GM18526 (cell line): ENCODE data around the gene FAR1.

Experiments
- POLR2A ChIP-seq: IDR thresholded peaks from 3 replicates; pipeline ENCODE4 v1.6.1; 2011; ENCODE audit not compliant: insufficient read length; ENCODE audit errors: extremely low read depth

Gene FAR1

DNA sequence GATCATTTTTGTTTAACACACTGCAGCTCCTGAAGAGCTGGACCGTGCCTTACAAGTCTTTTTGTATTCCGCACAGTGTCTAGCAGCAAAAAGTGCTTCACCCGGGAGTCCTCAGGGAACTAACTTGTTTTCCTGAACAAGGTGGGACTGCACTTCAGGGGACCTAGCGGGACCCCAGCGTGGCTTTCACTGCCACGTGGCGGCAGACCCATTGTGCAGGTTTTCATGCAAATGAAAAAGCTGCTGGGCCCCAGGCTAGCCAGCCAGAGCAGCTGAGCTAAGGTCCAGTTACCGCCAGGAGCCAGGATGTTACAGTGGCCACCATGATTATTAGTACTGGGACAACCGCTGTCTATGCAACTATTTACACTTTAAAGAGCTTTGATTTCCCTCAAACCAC is 90.6 kb downstream of the FAR1 start:
- TF ChIP-seq POLR2A: no peak

DNA sequence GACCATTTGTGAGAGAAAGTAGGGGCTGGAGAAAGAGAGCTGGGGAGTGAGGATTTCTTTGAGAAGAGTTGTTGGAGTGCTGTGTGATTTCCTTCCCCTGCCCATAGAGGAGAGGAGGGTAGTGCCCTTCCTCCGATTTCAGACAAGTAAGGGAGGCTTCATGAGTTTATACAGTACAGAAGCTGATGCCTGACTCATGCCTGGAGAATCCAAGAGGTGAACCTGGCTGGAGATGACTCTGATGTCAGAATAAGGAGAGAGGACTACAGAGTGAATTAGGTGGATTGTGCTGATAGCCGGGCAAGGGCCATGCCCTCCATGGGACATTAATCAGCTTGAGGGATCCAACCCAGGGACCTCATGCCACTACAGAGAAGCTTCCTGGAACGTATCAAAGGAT is 91.6 kb downstream of the FAR1 start:
- no peak for TF ChIP-seq POLR2A

DNA sequence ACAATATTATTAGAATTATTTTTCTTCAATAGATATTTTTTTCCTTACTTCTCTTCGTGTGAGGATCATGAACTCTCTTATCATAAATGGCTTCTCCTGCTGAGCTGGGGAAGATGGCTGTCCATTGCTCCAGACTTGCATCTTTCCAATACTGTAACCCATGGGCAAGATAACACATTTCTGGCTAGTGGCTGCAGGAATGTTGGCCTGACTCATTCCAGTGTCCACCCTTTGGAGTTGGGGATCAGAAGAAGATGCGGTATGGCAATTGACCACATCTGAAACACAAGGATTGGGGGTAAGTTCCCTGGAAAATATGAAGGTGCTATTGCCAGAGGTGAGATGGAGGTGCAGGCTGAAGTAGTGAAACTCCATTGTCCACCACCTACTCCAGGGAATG is 92.8 kb downstream of the FAR1 start:
- TF ChIP-seq POLR2A: no peak

DNA sequence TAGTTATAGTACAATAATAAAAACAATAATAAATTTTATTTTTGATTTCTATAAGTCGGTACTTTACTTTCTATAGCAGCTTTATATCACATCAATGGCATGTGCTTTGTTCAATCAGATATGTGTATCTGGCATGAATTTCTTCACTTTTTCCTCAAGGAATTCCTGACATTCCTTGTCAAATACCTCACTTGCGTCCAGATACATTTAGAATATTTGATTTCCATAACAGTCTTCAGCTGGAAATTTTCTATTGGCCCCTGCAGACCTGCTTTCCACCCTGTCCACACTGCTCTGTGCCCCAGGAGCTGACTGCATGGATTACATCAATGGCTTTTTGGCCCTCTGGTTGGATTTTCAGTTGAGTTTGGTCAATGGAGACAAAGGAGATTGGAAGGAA is 93.2 kb downstream of the FAR1 start:
- TF ChIP-seq POLR2A: no peak

DNA sequence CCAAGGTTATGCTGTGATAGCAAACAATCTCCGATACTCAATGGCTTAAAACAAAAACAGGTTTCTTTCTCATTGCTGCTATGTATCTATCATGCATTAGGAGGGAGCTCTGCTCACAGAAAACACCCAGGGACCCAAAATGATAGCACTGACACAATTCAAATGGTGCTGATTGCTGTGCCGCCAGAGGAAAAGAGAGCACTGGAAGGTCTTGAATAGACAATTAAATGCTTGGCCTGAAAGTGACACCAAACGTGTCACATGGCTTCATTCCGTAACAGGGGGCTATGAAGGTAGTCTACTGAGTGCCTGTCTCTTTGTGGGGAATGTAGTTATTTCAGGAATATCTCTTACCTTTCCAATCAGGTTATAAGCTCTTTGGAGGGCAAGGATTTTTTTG is 94.2 kb downstream of the FAR1 start:
- no peak for TF ChIP-seq POLR2A

DNA sequence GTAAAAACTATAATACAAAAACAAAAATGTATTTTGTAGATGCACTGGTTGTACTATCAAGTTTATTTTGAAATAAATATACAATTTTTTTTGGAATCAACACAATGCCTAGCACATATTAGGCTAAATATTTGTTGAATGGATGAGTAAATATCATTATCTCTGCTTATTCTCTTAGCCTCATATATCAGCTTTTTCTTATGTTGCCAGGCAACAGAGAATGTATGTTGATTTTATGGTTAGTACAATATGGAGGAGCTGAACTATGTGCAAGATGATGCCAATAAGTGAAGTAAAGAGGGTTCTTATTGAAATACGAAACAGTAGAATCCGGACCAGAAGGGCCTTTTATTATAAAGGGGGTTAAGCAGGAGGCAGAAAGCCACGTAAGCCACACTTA is 94.9 kb downstream of the FAR1 start:
- no peak for TF ChIP-seq POLR2A

DNA sequence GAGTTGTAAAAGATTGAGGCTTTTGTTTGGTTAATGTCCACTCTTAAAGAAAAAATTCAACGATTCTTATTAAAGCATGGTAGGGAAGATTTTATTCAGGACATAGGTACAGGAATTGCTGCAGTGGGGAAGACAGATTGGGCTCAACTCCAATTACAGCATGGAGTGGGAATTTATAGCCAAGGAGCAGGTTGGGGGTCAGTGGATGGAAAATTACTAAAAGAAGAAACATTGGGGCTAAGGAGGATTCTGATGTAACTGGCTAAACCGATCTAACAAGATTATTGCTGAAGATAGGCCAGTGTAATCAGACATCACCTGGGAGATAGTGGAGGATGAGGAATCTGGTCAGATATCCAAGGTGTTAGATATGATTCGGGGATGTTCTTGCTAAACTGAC is 97.4 kb downstream of the FAR1 start:
- TF ChIP-seq POLR2A: no peak

DNA sequence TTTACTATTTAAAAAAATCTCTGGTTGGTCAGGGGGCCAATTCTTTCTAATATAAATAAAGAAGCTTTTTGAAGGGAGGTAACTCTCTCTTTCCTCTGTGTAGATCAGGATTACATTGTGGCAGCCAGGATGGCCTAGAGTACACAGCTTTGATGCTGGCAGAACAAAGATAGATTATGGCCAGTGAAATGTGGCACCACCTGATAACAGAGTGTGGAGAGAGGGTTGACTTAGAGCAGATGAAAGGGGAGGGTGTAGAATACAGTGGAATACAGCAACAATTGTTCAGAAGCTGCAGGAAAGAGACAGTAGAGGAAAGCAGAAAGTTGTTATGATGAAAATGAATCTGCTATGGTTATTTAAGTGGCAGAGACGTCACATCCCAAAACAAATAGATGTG is 99.0 kb downstream of the FAR1 start:
- TF ChIP-seq POLR2A: no peak

DNA sequence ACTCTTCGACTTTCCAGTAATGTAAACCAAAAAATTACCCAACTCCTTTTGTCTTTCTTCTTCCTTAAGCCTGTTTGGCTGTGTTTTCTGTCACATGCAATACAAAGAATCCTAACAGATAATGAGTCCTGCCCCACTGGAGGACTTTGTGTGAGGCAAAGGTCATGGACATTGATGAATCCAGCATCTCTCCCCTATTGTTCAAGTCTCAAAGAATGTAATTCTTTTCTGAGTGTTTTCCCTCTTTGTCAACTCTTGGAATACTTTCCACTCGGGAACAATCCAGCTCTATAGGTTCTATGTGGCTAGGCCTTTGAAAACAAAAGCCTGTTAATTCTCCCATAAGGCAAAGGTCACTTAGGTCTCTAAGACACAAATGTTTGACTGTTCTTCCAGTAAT is 100.7 kb downstream of the FAR1 start:
- no peak for TF ChIP-seq POLR2A

DNA sequence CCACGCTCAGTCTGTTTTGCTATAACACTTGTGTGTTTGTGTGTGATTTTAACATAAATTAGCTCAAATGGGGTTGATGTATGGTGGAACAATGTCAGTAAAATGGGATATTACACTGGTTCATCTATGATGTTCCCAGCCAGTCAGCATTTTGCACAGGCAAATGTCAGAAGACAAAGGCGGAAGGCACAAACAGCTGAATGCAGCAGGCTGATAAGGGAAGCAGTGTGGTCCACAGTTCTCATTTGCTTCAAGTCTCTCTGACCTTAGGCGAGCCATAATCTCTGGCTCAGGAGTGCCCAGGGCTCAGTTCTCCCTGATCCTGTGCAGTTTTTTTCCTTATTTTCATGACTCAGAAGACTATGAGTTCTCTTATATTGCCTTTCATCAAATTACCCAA is 102.7 kb downstream of the FAR1 start:
- TF ChIP-seq POLR2A: no peak

DNA sequence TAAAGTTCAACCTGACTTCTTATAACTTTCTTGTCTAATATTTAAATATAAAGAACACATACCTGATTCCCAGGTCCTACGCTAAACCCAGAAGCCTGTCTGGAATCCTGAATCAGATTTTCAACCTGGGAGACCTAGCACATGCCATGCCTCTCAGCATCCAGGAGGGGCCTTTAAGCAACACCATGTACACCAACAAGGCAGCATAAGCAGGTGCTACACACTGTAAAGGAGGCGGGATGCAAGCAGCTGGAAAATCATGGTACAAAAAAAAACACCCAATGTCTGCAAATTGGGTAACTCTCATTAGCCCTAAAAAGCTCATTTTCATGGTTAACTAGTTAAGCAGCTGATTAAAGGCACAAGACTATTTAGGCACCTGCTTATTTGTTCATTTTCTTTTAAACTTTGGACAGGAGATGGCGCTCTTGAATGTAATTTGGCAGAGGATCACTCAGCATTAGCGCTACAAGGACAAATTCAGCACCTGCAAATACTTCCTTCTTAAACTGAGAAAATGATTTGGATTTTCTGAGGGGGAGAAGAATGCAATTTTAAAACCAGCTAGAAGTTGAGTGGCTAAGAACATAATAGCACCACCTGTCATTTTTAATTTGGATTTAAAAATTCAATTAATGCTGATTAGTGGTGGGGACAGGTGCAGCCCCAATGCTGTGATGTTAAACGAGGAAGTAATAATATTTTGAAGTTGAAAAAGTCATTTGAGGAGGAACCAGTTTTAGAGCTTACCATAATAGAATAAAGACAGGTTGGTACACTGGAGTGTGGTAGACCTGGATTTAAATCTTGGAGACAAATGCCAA is 104.0 kb downstream of the FAR1 start:
- no peak for TF ChIP-seq POLR2A

DNA sequence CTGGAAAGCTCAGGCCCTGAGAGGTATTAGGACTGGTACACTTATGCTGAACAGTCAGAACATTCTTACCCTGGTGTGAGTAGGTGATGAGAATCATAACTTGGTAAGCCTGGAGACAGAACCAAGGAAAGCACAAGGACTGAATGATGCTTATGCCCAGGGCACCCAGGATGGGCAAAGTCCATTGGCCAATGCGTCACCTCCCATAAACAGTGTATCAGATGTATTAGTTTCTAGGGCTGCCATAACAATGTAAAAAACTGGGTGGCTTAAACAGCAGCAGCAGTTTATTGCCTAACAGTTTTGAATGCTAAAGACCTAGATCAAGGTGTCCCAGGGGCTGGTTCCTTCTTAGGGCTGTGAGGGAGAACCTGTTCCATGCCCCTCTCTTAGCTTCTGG is 107.0 kb downstream of the FAR1 start:
- TF ChIP-seq POLR2A: no peak

DNA sequence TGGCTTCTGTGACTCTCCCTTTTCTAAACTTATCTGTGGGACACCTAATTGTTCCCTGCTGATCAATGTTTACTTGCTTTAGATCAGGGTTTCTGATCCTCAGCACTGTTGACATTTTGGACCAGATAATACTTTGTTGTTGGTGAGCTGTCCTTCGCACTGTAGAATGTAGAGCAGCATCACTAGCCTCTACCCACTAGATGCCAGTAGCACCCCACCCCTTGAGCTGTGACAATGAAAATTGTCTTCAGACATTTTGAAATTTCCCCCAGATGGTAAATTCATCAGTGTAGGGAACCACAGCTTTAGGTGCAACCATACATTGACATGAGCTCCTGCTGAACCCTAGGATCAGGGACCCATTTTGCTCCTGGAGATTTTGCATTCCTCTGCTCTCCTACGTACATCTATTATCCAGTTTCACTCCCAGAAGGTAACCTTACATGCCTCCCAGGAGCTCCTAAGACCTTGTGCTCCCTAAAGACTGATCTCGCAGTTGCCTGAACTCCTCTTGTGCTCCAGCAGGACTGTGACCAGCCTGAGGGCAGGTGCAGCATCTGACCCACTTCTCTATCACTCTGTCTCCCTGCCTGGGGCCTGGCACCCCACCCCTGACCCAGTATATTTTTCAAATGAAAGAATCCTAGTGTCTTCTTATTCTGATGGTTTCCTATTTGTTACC is 107.8 kb downstream of the FAR1 start:
- no peak for TF ChIP-seq POLR2A

DNA sequence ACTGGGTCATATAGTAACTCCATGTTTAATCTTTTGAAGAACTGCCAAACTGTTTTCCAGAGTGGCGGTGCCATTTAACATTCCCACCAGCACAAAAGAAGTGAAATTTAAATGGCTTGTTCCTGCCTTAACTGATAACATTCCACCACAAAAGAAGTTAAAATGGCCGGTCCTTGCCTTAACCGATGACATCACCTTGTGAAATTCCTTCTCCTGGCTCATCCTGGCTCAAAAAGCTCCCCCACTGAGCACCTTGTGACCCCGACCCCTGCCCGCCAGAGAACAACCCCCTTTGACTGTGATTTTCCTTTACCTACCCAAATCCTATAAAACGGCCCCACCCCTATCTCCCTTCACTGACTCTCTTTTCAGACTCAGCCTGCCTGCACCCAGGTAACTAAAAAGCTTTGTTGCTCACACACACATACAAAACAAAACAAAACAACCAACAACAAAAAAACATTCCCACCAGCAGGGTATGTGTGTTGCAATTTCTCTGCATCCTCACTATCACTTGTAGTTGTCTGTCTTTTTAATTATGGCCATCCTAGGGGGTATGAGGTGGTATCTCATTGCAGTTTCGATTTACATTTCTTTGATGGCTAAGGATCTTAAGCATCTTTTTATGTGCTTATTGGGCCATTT is 109.0 kb downstream of the FAR1 start:
- TF ChIP-seq POLR2A: no peak

DNA sequence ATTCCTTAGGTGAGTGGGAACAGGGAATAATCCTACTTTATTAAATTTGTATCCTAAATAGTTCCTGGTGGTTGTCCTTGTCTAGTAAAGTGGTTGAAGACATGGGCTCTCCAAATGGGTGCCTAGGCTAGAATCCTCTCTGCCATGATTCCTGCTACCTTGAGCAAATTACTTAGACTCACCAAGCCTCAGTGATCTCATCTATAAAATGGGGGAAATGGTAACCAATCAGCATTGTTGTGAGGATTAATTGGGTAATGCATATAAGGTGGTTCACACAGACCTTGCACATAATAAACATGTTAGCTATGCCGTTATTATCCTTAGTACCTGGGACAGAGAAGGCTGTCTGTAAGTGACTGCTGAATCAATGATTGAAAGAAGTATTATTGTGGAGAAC is 109.9 kb downstream of the FAR1 start:
- no peak for TF ChIP-seq POLR2A

DNA sequence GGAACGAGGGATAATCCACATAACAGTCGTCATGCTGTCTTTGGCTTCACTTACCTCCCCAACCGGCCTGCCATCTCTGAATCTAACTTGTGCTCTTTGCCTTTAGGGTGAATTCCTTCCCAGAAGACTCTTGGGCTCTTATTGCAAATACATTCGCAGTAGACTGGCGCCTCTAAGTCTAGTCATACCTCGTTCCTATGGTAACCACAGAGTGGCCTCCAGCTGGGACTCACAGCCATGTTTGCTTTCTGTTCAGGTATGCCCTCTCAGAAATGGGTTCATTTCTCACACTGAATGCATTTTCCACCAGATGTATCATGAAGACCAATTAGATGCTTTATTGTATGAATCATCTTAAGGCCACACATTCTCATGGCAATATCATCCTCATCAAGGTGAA is 112.7 kb downstream of the FAR1 start:
- no peak for TF ChIP-seq POLR2A
